ENCODE measurements around the gene DIO1.

DIO1 gene

DNA sequence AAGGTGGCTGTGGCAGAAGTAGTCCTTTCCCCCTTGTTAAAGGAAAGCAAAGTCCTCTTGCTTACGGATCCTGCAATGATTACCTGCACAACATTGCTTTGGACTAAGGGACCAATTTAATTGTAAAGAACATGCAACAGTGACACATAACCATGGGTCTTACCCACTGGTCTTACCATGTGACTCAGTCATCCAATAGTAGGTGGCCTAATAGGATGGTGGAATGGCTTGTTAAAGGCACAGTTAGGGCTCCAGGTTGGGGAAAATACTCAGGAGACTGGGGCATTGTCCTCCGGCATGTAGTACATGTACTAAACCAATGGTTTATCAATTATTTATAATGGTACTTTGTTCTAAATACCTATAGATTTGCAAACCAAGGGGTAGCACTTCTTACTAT is 2.3 kb upstream of the DIO1 start:
- in situ Hi-C loops (cut with MboI; ENCODE audit: low sequenced_read_pairs) = no loop called here

DNA sequence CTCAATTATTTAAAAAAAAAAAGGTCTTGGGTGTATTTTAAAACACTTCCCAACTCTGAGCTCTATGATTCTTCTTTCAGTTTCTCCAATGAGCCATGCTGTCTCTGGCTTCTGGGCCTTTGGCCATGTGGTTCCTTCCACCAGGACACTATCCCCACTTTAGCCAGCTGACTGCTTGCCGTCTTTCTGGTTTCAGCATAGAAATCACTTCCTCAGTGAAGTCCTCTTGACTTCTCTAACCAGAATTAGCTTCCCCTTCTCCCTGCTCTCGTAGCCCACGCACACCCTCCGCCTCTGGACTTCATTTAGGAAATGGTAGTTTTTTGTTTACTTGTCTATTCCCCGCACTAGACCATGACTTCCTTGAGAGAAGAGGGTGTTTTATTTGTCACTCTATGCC is 1.1 kb upstream of the DIO1 start:
- in situ Hi-C loops (cut with MboI; ENCODE audit: low sequenced_read_pairs) = no loop called here

DNA sequence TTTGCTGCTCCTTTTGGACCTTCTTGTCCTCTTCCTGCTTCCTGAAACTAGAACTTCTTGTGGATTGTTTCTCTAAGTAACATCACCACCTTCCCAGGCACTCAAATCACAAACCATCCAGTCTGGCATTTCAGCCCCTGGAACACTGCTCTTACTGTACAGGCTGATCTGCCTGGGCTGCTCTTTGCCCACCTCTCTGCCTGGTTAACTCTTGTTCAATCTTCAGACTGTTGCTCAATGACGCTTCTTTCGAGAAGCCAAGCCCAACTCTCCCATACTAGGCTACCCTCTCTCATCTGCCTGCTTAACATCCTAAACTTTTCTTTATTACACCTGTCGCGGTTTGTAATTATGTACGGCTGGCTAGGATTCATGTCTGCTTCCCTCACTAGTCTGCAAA is 657 bp downstream of the DIO1 start:
- in situ Hi-C loops (cut with MboI; ENCODE audit: low sequenced_read_pairs) = no loop called here

DNA sequence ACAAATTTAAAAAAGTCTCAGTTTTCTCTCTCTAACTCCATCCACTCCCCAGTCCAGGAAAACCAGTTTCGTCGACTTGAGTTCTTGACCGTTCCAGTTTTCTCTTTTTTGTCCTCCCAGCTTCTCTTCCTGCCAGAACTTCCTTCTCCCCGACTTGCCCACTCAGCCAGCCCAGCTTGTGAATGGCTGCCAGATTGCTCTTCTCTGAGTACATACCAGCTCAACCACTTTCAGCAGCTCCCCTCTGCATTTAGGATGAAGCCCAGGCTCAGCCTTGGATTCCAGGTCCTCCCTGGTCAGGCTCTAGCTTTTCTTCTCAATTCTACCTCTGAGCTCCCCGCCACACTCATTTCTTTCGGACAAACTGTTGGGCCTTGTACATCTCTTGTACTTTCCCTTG is 1.4 kb downstream of the DIO1 start:
- in situ Hi-C loops (cut with MboI; ENCODE audit: low sequenced_read_pairs) = no loop called here

DNA sequence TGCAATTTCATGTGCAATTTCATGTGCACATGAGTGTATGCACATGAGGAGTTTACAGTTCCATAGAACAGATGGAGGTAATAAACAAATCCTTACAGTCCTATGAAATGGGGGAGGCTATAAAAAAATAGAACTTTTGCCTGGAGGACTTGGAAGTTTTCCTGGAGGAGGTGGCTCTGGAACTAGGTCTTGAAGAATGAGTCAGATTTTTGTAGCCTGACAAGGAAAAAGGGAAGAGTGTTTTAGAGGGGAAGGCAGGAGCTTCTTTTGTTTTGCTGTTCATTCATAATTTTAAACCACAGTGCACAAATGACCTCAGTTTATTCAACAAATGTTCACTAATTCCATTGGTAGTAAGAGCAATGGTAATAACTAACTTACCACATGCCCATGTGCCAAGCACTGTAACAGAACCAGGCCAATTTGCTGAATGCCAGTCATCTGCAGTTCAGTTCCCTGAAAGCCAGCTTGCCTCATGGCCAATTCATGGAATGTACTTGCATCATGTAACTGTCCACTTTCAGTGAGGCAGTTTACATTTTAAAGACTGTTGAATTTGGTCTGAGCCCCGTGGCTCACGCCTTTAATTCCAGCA is 2.7 kb downstream of the DIO1 start:
- in situ Hi-C loops (cut with MboI; ENCODE audit: low sequenced_read_pairs) = no loop called here

DNA sequence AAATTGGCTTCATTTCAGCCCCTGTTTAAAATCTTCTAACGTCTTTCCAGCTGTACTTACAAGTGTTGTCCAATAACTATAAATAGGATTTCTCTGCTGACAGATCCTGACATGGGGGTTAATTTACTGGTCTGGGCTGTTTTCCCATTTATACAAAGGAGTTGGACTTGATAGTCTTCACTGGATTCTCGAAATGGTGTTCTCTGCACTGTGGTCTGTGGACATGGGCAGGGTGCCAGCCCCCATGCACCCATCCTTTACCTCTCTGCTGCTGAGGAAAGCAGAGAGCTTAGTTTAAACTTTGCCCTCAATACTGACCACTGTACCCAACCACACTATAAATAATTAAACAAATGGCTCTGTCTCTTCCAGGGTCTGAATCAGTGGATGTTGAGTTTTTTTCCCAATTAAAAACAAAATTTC is 5.2 kb downstream of the DIO1 start:
- in situ Hi-C loops (cut with MboI; ENCODE audit: low sequenced_read_pairs) = no loop called here

DNA sequence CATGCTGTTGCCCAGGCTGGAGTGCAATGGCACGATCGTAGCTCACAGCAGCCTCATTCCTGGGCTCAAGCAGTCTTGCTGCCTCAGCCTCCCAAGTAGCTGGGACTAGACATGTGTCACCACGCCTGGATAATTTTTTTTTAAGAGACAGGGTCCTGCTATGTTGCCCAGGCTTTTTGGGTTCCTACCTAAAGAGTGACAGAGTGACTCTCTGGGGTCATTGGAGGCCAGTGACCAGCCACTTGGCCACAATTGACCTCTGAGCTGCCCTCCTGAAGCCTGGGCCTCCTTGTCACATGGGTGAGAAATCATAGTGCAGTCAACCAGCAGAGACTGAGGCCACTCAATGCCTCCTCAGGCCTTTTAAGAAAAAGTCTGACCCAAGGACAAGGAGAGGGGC is 5.7 kb downstream of the DIO1 start:
- in situ Hi-C loops (cut with MboI; ENCODE audit: low sequenced_read_pairs) = no loop called here

DNA sequence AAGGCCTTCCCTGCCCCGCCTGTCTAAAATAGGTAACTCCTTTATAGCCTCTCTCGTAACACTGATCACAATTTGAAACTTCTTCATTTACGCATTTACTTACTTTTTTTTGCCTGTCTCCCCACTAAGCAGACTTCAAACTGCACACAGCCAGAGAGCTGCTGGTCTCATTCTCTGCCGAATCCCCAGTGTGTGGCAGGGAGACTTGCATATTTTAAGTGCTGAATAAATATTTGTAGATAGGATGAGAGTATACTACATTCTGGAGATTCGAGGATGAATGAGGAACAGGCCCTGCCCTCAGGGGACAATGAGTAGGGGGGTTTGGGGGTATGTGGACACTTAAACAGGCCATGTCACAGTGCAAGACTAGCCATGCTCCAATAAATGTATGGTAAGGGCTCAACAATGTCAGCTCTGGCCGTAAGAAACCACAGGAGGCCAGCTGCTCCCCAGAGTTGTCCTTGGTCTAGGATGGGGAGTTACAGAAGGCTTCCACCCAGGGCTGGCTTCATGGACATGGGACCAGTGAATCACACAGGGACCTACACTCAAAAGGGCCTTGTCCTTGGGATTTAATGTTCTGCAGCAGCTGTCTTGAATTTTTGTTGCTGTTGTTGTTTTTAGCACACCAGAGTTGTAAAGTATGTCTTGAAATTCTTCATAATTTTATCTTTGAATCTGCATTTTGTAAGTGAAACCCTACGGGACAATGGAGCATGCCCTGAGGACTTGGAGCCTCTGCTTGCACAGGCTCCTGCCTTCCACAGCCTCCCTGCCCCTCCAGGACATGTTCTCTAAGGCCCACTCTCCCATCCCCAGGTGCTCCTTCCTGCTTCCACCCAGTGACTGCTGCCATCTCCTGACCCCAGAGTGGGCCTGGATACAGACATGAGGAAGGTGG is 8.5 kb downstream of the DIO1 start:
- in situ Hi-C loops (cut with MboI; ENCODE audit: low sequenced_read_pairs) = no loop called here

DNA sequence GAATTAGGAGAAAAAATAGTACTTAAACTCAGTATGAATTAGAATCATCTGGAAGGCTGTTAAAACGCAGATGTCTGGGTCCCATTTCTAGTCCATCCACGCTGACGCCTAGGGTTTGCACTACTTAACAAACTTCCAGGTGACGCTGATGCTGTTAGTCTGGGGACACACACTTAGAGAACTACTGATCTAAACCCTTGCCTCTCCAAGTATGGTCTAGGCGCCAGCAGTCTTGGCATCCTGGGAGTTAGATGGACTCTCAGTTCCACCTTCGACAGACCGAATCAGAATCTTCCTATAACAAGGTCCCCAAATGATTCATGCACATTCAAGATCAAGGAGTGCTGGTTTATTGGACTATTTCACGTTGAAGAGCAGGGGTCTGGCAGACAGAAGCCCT is 11.5 kb downstream of the DIO1 start:
- in situ Hi-C loops (cut with MboI; ENCODE audit: low sequenced_read_pairs) = no loop called here

DNA sequence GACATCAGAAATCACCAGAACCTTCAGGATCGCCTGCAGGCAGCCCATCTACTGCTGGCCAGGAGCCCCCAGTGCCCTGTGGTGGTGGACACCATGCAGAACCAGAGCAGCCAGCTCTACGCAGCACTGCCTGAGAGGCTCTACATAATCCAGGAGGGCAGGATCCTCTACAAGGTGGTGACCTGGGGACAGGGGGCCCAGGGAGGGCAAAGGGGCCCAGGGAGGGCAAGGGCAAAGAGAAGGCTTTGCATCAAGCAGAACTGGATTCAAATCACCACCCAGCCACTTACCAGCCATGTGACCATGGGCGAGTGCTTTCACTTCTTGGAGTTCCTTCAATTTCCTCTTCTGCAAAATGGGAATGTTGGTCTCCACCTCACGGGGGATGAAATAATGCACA is 12.1 kb downstream of the DIO1 start:
- in situ Hi-C loops (cut with MboI; ENCODE audit: low sequenced_read_pairs) = no loop called here

DNA sequence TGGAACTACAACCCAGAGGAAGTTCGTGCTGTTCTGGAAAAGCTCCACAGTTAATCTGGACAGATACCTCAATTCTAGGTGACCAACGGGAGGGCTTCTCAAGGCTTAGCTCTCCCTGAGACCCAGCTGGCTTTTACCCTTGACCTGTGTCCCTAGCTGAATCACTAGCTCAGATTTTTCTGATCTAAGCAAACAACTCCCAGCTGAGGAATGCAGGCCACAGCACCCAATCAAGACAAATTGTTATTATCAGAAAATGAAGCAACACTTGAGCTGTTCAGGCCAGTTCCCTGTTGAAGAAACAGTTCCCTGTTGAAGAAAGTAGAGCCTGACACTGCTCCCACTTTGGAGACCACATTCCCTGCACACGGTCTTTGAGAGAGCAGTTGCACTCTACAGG is 16.0 kb downstream of the DIO1 start:
- in situ Hi-C loops (cut with MboI; ENCODE audit: low sequenced_read_pairs) = no loop called here

DNA sequence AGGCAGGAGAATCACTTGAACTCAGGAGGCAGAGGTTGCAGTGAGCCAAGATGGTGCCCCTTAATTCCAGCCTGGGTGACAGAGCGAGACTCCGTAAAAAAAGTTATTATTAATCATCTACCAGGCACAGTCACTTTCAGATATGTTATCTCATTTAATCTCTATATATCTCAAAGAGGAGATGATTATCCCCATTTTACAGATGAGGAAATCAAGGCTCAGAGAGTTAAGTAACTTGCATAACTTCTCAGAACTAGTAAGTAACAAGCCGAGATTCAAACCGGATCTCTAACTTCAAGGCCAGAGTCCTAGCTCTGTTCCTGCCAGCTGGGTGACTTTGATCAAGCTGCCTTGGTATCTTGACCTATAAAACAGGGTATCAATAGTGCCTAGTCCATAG is 17.5 kb downstream of the DIO1 start:
- in situ Hi-C loops (cut with MboI; ENCODE audit: low sequenced_read_pairs) = no loop called here

DNA sequence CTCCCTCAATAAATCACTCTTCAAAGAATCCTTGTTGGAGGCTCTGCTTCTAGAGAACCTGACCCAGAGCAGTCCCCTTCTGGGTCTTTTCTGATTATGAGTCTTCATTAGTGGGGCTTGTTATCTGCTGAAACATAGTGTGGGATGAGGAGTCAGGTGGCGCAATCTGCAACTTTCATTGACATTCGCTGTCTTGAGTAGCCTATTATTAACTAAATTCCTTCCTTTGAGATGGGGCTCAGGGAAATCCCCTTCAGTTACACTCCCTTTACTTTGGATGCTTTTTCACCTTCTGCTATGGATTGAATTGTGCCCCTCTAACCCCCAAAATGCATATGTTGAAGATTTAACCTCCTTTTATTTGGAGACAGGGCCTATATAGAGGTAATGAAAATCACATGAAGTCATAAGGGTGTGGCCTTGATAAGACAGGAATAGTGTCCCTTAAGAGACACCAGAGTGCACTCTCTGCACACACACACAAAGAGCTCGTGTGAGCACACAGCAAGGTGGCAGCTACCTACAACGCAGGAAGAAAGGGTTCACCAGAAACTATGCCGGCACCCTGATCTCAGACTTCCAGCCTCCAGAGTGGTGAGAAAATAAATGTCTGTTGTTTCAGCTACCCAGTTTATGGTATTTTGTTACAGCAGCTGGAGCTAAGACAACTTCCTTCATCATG is 19.5 kb downstream of the DIO1 start:
- in situ Hi-C loops (cut with MboI; ENCODE audit: low sequenced_read_pairs) = no loop called here

DNA sequence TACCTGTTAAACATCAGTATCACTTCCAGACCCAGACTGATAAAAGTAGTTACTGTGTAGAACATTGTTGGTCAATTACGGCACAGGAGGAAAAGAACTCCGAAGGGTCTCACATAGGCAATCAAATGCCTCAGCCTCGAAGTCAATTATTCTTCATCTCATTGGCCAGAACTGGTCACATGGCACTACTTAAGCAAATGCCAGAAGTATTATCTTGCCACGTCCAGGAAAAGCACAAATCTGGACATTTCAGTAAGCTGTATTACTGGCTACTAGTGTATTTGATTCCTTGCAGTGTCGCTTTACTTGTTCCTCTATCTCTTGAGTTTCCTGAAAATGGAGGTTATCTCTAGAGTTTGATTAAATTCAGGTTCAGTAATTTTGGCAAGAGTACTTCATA is 24.4 kb downstream of the DIO1 start:
- in situ Hi-C loops (cut with MboI; ENCODE audit: low sequenced_read_pairs) = no loop called here

DNA sequence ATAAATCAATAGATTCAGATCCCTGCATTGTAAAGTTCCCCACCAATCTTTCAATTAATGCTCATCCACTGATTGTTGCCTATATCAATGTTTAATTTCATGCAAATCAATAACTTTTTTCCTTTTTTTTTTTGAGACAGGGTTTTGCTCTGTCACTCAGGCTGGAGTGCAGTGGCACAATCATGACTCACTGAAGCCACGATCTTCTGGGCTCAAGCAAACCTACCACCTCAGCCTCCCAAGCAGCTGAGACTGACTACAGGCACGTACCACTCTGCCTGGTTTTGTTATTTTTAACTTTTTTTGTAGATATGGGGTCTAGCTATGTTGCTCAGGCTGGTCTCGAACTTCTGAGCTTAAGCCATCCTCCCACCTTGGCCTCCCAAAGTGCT is 25.7 kb downstream of the DIO1 start:
- in situ Hi-C loops (cut with MboI; ENCODE audit: low sequenced_read_pairs) = no loop called here

DNA sequence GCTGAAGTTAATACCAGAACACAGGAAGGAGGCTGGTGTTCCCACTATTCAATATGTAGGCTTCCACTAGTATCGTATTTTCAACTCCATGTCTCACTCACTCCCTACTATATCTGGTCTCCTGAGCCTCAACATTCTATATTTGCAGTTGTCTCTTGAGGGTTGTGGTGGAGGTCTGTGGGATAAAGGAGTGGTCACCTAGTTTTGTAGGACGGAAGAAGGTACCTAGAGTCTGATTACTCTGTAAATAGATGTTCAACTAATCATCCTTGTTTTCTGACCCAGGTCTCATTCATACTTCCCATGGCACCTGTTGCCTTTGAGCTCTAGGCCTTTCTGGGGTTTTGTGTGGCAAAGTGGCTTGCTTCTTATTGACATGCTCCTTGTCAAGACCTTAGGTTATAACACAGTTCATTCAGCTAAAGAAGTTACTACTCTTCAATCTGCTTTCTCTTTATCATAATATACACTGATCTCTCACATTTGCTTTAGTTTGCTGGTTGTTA is 33.4 kb downstream of the DIO1 start:
- in situ Hi-C loops (cut with MboI; ENCODE audit: low sequenced_read_pairs) = no loop called here

DNA sequence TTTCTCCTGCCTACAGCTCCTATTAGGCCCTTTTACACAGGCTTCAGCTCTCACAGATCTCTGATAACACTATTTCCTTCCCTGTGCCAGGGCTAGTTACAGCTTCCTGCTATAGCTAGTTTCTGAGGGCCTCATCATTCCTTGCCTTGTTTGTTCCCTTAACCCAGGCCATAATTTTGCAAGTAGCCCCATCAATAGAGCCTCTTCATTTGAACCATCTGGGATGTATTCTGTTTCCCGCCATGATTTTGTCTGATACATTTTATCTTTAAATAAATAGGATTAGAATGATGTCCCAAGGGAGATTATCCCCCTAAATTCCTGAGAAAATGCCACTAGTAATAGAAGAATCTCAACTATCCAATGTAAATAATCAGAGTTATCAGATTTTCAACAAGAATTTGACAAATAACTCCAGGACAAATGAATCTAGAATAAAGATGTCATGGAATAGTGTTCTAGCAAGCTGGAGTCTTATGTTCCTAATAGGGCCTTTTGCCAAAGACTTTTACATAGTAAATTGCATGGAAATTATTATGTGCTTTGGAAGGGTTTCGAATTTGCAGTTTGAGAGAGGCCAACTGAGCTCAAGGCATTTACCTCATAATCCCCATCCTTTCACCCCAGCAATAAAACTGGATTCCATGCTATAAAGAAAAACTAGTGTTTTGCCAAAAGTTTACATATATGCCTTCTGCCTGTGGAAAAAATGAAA is 35.4 kb downstream of the DIO1 start:
- in situ Hi-C loops (cut with MboI; ENCODE audit: low sequenced_read_pairs) = no loop called here

DNA sequence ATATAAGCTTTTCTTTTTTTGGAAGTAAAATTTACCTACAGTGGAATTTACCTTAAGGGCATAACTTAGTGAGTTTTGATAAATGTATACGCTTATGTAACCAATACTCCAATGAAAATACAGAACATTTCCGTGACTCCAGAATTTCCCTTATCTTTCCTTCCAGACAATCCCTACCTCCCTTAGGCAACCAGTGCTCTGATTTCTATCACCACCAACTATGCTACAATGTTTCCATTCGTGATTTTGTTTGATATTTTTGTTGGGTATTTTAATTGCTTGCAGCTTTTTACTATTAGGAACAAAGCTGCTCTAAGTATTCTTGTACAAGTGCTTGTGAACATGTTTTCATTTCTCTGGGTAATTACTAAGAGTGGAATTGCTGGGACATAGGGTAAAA is 36.9 kb downstream of the DIO1 start:
- in situ Hi-C loops (cut with MboI; ENCODE audit: low sequenced_read_pairs) = no loop called here

DNA sequence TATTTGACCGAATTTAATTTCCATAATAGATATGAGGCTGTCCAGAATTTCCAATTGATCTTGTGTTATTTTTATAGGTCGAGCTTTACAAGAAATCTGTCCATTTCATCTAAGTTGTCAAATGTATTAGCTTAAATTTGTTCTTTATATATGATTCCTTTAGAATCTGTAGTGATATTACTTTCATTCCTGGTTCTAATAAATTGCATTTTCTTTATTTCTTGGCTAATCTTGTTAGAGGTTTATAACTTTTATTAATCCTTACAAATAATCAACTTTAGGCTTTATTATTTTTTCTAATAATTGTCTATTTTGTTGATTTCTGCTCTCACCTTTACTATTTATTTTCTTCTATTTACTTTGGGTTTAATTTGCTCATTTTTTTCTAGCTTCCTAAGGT is 37.5 kb downstream of the DIO1 start:
- in situ Hi-C loops (cut with MboI; ENCODE audit: low sequenced_read_pairs) = no loop called here

DNA sequence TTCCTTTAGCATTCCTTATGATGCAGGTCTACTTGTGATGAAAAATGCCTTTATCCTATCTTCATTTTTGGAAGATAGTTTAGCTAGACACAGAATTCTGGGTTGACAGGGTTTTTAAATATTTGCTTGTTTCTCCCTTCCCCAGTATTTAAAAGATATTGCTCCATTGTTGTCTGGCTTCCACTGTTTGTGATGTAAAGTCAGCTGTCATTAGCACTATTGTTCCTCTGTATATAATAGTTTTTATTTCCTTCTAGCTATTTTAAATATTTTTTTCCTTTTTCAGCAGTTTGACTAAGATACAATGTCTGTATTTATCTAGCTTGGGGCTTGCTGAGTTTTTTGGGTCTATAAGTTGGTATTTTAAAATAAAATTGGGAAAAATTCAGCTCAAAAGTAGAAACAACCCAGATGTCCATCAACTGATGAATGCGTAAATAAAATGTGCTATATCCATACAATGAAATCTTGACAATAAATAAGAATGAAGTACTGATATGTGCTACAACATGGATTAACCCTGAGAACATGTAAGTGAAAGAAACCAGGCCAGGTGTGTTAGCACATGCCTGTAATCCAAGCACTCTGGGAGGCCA is 40.3 kb downstream of the DIO1 start:
- in situ Hi-C loops (cut with MboI; ENCODE audit: low sequenced_read_pairs) = no loop called here

DNA sequence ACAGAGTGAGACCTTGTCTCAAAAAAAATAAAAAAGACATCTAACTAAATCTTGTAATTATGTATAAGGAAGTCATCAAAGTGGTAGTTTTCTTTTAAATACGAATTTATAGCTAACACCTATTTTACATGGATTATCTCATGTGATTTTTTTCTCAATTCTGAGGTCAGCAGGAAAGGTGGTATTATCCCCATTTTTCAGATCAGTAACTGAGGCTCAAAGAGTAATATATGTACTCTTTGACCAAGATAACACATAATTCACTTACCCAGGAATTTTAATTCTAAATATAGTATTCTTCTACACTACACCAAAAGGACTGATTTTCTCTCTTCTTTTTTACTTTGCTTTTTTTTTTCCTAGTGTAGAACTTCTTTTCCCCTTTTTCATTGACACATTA is 42.4 kb downstream of the DIO1 start:
- in situ Hi-C loops (cut with MboI; ENCODE audit: low sequenced_read_pairs) = no loop called here

Measured in HL-60/S4 treated with retinoic acid at 250 ng/mL for 4 days and 3 days (cell line).